Frontal cortex (tissue), 4 donors: ENCODE measurements around the gene RBM6. TPM values are rescaled to one million over a fixed set of nuclear protein-coding genes. Genes with fewer than 3 reads are reported as not detected.

Source experiments
- DNase-seq, 2 donors: peaks; one replicate each; pipeline ENCODE4 v3.0.0; 2012; ENCODE audit warnings: low spot score in 2 of 2
- FAIRE-seq: peaks from 2 replicates; lab custom pipeline; 2012; peaks lifted over from hg19 to GRCh38; lab: Jason Lieb, UNC
- total RNA-seq: library from RNA; depleted of rRNA; stranded (reverse); fragments of >200 nt; gene quantifications from one replicate; pipeline ENCODE4 v1.2.3, GENCODE V29; 2014
- donor health status: control.
- donor health status: control.
- donor health status: control.

Gene RBM6
- total RNA-seq, 1 donor from 2014 or later = 79.5 TPM

DNA sequence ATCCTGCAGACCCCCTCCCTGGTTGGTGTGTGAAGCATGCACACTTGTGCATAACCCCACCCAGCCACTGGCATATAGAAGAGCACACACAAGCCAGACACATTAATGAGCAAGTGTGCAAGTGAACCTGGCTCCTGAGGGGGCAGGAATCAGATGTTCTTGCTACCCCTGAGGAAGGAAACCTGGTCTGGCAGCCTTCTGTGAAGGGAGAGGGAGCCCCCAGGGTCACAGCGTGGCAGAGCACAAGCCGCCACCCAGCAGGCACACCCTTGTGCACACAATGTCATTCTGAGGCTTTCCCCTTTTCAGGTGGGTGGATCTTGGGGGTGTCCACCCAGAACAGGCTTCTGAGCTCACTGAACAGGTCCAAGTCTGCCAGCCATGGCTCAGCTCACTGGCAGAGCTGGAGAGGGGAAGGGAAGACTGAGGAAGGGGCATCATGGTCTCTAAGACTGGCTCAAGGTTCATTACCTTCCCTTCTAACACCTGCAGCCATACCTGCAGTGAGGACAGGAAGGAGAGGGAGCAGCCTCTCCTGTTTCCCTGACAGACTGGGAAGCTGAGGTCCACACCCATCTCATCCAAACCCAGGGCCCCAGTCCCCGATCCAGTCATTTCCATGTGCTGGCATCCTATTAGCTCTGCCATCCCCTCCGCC lies 183.6 kb downstream of the RBM6 start:
- no peak for FAIRE-seq
- no peak for DNase-seq

DNA sequence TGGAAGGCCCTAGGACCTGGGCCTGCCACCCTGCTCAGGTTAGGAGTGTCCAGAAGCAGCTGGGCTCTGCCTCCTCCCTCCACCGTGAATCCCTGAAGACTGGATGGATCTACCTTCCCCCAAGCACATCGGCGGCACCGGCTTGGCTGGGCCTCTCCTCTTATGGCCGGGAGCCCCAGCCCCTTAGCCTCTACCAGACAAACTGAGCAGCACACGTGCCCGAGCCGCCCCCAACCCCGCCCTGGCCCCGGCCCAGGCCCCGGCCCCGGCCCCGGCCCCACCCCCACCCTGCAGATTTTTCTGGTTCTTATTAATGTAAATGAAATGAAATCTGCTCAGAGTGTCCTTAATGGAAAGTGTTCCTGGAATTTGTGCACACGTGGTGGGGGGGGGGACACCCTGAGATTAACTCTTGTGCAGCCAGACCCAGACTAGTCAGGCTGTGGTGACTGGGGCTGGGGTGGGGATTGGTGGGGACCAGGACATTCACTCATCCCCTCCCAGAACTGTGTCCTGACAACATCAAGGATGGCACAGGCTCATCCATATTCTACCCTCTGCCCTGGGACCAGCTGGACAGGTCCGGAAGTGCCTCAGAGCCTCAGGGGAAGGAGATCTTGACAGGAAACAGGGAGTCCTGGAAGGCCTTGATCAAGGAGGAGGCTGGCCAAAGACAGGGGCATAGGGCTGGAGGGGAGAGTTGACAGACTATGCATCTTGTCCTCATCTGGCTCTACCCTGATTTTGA lies 184.3 kb downstream of the RBM6 start:
- FAIRE-seq = no peak
- no peak for DNase-seq

DNA sequence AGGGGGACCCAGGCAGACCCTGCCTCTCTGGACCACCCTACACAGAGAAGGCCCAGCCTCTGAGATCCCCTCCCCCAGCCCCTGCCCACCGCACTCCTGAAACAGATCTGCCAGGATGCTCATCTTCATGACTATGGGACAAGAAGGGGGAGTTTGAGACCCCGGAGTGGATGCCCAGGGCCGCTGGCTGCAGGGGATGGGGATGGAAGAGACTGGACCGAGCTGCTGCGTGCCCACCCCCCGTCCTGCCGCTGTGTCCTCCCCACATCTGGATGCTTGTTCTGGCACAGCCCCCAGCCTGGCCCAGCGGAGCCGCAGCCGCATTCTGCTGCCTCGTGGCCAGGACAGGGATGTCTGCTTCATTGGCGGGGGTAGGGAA lies 184.8 kb downstream of the RBM6 start:
- DNase-seq = no peak

DNA sequence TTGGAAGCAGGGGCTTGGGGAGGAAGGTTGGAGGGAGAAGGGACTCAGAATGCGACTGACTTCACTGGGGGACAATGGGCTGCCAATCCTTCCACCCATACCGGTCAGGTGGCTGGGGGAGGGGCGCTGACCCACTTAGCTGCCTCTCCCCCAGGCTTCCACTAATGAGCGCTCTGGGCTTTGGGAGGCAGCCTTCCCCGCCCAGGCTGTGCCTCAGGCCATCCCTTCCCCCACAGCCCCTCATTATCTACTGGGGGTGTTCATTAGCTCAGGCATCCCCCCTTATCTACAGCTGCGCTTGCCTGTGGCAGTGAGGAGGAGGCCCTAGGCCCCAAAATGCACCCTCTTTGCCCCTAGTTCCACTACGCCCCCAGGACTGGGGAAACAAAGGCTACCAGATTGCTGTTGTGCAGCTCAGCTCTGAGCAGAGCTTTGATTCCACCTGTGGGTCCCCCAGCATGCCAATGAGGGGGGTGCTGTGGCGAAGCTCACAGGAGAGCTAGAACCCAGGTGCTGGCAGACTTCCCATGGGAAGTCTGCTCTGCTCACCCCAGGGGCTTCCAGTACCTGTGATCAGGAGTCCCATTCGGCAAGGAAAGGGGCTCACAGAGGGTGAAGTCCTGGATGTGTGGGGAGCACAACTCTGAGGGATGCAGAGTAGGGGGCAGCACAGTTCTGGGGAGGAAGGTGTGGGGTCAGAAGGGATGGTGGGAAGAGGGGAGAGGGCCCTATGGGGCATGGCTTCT lies 185.8 kb downstream of the RBM6 start:
- FAIRE-seq = no peak
- DNase-seq = no peak

More for the DNA sequence above, 184.8 kb downstream of the RBM6 start:
- FAIRE-seq = no peak

DNA sequence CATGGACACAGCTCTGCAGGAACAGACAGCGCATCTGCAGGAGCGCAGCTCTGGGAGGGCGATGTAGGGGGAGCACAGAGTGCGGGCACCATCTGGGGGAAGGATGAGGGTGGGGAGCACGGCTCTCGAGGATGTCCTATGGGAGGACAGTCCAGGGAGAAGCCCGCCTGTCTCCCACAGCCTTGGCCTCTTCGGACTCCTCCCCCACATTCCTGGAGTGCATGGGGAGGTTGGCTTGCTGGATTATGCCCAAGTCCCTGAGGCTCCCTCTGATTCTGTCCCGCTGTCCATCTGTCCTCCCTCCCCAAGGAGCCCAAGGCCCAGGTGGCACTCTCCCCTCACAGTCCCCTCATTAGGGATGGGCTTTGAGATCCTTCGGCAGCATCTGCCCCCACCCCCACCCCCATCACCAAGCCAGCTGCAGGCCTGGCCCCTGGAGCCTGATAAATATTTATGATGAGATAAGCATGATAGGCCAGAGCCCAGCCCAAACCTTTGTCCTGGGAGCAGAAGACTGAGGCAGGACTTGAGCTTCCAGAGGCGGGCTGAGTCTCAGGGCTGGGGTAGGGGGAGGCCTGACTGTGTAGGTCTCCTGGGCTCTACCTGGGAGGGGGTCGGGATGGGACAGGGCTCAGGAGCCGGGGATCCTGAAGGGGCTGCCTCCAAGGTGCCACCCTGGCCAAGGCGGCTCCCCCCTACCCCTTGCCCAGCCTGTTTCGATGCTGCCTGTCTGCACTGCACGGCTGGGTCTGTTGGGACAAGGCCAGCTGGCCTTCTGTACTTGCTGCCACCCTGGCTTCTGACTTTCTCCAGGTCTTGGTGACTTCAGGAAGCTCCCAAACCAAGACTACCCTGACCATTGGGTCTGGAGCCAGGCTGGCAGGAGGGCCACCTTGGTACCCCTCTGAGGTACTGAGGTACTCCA lies 186.6 kb downstream of the RBM6 start:
- DNase-seq (no peak), FAIRE-seq (no peak)

Other genes starting within 250 kb of the RBM6 start
- not detected for gene AMIGO3, start 220.5 kb upstream of the RBM6 start, total RNA-seq
- gene GMPPB, start 216.2 kb upstream of the RBM6 start, total RNA-seq = 9.4 TPM
- gene IP6K1, start 153.6 kb upstream of the RBM6 start, total RNA-seq = 51.4 TPM
- not detected for gene CDHR4, start 140.3 kb upstream of the RBM6 start, total RNA-seq
- gene INKA1, start 136.9 kb upstream of the RBM6 start, total RNA-seq = 14.3 TPM
- 1.6 TPM for gene UBA7, start 126.2 kb upstream of the RBM6 start, total RNA-seq
- gene TRAIP, start 83.6 kb upstream of the RBM6 start, total RNA-seq = 2.0 TPM
- 180 TPM for gene CAMKV, start 70.2 kb upstream of the RBM6 start, total RNA-seq
- gene MST1R, start 36.3 kb upstream of the RBM6 start, total RNA-seq = 0.41 TPM
- gene MON1A, start 10.3 kb upstream of the RBM6 start, total RNA-seq = 14.7 TPM
- gene RBM5, start 148.8 kb downstream of the RBM6 start, total RNA-seq = 199 TPM
- 9.4 TPM for gene SEMA3F, start 215.2 kb downstream of the RBM6 start, total RNA-seq